Tibial nerve (tissue), 3 donors: Measurements from ENCODE around the gene PAPSS2.

Experiments used
- POLR2A ChIP-seq, 2 donors: fragments of 450-650 bp; IDR thresholded peaks; one replicate each; pipeline ENCODE4 v1.6.1; 2017; ENCODE audit warnings: antibody characterized with exemption in 2 of 2, mild to moderate bottlenecking in 2 of 2, moderate library complexity in 2 of 2
- TF ChIP-seq, protein P1 (sequence below), 5 experiments: fragments of 200-600 bp in 3 of 5; fragments of 450-650 bp in 2 of 5; sonication (generic) in 3 of 5; IDR thresholded peaks; one replicate each; pipeline ENCODE4 v1.5.1; 2016 to 2019; ENCODE audit warnings: antibody characterized with exemption in 5 of 5, mild to moderate bottlenecking in 3 of 5, moderate library complexity in 2 of 5

DNA sequence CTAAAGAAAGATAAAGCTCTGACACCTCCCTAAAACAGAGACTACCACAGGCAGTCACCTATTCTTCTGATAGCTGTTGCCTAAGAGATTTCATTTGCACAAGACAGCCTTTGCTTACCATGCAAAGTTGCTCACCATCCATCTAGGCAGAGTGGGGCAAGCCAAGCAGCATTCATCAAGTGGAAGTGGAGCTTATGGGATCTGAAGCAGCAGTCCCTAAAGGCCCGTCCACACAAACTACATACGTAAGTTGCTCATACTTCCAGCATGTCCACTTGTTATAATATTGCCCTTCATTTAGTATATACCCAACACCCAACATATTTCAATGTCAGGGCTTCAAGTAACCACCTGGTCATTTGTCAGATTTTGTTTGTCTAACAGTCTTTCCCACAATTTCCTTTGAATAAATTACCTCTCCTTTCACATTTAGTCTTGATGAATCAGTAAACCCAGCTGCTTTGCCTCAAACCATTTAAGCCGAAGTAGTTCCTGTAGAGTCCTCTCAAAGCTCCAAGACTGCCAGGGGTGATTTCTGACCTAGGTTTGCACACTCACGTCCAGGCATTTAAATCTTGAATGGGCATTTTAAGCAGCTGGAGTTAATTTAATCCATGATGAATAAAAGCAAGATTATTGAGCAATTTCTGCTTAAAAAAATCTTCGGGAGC lies 90.5 kb downstream of the PAPSS2 start:
- TF ChIP-seq, protein P1, sequence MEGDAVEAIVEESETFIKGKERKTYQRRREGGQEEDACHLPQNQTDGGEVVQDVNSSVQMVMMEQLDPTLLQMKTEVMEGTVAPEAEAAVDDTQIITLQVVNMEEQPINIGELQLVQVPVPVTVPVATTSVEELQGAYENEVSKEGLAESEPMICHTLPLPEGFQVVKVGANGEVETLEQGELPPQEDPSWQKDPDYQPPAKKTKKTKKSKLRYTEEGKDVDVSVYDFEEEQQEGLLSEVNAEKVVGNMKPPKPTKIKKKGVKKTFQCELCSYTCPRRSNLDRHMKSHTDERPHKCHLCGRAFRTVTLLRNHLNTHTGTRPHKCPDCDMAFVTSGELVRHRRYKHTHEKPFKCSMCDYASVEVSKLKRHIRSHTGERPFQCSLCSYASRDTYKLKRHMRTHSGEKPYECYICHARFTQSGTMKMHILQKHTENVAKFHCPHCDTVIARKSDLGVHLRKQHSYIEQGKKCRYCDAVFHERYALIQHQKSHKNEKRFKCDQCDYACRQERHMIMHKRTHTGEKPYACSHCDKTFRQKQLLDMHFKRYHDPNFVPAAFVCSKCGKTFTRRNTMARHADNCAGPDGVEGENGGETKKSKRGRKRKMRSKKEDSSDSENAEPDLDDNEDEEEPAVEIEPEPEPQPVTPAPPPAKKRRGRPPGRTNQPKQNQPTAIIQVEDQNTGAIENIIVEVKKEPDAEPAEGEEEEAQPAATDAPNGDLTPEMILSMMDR (IDR thresholded peaks at IDR 0.05), result no peak
- no peak for TF ChIP-seq POLR2A (IDR thresholded peaks at IDR 0.05)
